Esophagus mucosa (tissue), 1 donor: ENCODE data around the gene FN3K. TPM values are rescaled to one million over a fixed set of nuclear protein-coding genes. Genes with fewer than 3 reads are reported as not detected.

Source experiments
- ATAC-seq: fragments of 200-7000 bp; cut with Tn5 transposase; one replicate; pipeline ENCODE4 v1.9.1; 2020
- total RNA-seq: library from RNA; stranded (reverse); gene quantifications from one replicate; pipeline ENCODE4 v1.2.4, GENCODE V29; 2023
- donor health status: DM: yes; HTN: yes; CAD: no.

FN3K gene
- total RNA-seq, result 3.2 TPM

- peak; percentile 41 for ATAC-seq
These were observed at the start of gene FN3K for GRCh38 chr17:82734987-82735866. FN3K (plus strand) TSS chr17:82735615; CDS start chr17:82735637, 22 bp downstream.

GRCh38 chr17:82686366-82687324, 48.8 kb upstream of the FN3K start:
- peak; percentile 35 for ATAC-seq

- ATAC-seq, result no peak
These were observed 48.0 kb upstream of the FN3K start for GRCh38 chr17:82687375-82687861.

DNA sequence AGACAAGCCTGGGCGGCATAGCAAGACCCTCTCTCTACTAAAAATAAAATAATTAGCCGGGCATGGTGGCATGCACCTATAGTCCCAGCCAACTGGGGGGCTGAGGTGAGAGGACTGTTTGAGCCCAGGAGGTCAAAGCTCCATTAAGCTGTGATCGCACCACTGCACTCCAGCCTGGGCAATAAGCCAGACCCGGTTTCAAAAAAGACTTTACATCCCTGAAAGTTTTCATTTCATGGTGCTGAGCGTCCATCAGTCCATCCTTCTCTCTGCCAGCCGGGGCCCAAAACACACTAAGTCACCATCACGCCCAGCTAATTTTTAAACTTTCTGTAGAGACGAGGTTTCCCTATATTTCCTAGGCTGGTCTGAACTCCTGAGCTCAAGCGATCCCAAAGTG, 47.5 kb upstream of the FN3K start:
- ATAC-seq, result no peak

- no peak for ATAC-seq
These were observed 46.3 kb upstream of the FN3K start for GRCh38 chr17:82689077-82689476.

DNA sequence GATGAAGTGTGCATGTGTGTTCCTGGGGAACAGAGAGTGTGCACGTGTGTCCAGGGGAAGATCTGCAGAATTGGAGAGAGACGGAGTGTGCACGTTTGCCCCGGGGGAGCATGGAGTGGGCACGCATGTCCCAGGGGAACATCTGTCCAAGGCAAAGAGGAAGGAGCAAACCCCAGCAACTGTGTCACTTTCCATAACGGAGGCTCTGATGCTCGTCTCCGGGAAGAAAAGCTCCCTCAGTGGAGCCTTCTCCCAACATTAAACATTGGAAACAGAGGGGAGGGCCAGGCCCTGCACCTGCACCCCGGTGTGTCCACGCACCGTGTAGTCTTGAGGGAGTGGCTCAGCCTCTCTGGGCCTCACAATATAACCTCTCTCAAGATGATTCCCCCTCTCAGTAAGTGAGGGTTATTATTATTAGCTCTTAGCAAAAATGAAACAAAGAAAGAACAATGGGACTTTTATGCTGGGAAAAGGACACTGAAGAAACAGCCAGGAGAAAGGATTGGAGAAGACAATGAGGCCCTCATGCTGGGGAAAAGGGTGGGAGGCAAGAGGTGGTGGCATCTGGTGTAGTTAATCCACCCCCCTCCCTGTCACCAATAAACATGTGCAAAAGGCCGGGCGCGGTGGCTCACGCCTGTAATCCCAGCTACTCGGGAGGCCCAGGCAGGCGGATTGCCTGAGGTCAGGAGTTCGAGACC, 44.5 kb upstream of the FN3K start:
- no peak for ATAC-seq

- ATAC-seq, result no peak
These were observed 43.7 kb upstream of the FN3K start for GRCh38 chr17:82691714-82692113.

GRCh38 chr17:82692268-82692667, 43.1 kb upstream of the FN3K start:
- ATAC-seq, result no peak

GRCh38 chr17:82693168-82693867, 42.1 kb upstream of the FN3K start:
- no peak for ATAC-seq

DNA sequence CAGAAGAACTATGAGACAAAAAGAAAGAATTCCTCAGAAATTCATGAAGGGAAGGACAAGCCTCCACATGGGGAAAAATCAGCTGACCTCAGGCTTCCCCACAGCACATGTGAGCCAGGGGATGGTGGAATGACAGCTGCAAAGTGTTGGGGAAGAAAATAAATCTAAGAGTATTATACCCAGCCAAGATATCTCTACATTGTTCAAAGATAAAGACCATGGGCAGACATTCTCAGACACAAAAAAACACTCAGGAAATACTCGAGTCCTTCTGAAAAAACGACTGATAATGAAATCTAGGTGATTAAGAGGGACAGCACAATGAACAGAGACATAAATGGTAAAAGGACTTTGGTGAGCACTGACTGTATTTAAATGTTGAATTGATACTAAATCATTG, 40.8 kb upstream of the FN3K start:
- no peak for ATAC-seq

DNA sequence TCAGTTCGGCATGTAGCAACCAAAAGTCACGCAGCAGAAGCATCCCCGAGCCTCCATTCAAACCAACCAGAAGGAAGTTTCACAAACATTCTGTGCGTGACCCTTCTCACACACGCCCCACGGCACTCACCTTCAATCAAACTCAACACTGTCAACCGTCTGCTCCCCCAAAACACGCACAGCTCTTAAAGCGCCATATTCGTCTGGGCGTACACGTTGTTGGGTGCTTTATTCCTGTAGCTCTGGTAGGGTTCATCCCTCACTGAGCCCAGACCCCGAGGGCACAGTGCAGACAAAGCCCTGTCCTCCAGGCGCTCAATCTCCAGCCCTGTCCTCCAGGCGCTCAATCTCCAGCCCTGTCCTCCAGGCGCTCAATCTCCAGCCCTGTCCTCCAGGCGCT, 39.2 kb upstream of the FN3K start:
- no peak for ATAC-seq

- no peak for ATAC-seq
These were observed 38.3 kb upstream of the FN3K start for GRCh38 chr17:82696916-82697807.

GRCh38 chr17:82697808-82698064, 37.7 kb upstream of the FN3K start:
- no peak for ATAC-seq

- ATAC-seq, result peak; percentile 97
These were observed 37.1 kb upstream of the FN3K start, which contains the start of gene RAB40B for GRCh38 chr17:82698065-82698973. RAB40B (minus strand) TSS chr17:82698698; CDS start chr17:82698596, 102 bp downstream.

DNA sequence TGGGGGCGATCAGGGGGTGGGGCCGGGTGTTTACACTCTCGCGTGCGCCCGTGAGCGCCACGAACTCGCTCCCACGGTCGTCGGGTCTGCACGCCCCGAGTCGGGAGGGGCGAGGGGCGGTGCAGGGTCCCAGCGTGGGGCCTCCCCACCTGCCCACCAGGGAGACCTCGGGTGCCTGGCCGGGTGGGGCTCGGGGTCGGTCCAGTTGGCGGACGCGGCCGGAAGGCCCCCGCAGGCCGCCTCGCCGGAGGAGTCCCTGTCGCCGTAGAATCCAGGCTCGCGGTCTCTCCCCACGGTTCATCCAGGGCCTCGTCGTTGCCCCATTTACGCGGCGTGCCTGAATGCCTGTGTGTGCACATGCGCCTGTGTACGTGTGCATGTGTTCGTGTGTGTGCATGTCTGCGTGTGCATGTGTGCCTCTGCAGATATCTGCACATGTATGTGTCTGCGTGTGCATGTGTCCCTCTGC, 36.4 kb upstream of the FN3K start:
- ATAC-seq, result peak; percentile 6

GRCh38 chr17:82699551-82699950, 35.9 kb upstream of the FN3K start:
- no peak for ATAC-seq

- ATAC-seq, result no peak
These were observed 33.0 kb upstream of the FN3K start for GRCh38 chr17:82702231-82702927.

DNA sequence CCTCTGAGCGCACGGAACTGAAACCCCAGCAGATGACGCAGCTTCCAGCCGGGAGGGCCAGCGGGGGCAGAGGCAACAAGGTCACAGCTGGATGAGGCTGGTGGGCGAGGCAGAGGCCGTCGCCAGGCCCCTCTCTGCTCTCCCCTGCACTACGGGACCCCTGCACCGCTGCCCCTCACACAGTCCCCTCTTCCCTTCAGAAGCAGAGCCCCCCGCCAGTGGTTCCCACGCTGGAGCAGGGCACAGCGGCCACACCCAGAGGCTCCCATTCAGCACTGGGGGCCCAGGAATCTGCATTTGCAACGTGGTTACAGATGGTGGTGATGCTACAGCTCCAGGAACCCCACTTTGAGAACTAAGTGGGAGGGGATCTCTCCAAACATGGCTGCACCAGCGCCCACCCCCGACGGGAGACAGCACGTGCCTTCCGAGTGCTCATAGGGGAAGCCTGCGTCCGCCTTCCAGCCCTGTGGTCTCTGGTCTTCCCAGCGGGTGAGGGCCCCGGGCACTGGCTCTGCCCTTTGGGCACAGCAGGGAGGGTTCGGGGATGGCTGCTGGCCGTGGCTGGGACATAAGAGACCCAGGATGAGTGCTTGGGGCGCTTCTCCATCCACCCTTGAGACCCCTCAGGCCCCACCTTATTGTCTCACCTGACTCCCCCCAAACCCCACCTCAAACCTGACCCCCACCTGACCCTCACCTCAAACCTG, 32.2 kb upstream of the FN3K start:
- no peak for ATAC-seq
